H1 (cell line): Measurements from ENCODE around the gene MCF2L. TPM values are rescaled to one million over a fixed set of nuclear protein-coding genes. Genes with fewer than 3 reads are reported as not detected.

ENCODE experiments used
- CTCF ChIA-PET: fragments of 300-600 bp; sonication (Branson Sonifier 250); formaldehyde crosslinking; loops from one replicate; lab custom pipeline; 2021; ENCODE audit not compliant: partially characterized antibody; lab: Charles Lee
- POLR2A ChIA-PET: fragments of 300-600 bp; sonication (Branson Sonifier 250); formaldehyde crosslinking; loops from one replicate; lab custom pipeline; 2021; ENCODE audit warnings: inconsistent platforms; ENCODE audit not compliant: partially characterized antibody; lab: Charles Lee
- DNase-seq, 2 experiments: peaks; one replicate each; pipeline versions ENCODE4 v3.0.0 to v3.0.0-alpha.2; 2010 to 2022; ENCODE audit warnings: low spot score in 2 of 2, low read depth in 1 of 2, mixed read lengths in 1 of 2
- FAIRE-seq: peaks from 2 replicates; lab custom pipeline; 2011; peaks lifted over from hg19 to GRCh38; lab: Jason Lieb, UNC
- H2AFZ ChIP-seq: 2 replicates; pipeline ENCODE4 v1.8.1; 2012; ENCODE audit warnings: low read length, inconsistent platforms
- H2AK5ac ChIP-seq: 2 replicates; pipeline ENCODE4 v1.6.1; 2013; ENCODE audit warnings: low read depth, low read length
- H2BK120ac ChIP-seq: replicated peaks from 2 replicates; pipeline ENCODE3; 2013; ENCODE audit warnings: low read depth, low read length, inconsistent platforms
- H2BK12ac ChIP-seq: 2 replicates; pipeline ENCODE4 v1.6.1; 2013; ENCODE audit warnings: low read depth, low read length
- H2BK15ac ChIP-seq: 2 replicates; pipeline ENCODE4 v1.6.1; 2013; ENCODE audit warnings: low read length
- H2BK20ac ChIP-seq: 2 replicates; pipeline ENCODE4 v1.6.1; 2013; ENCODE audit warnings: low read length
- H2BK5ac ChIP-seq: 2 replicates; pipeline ENCODE4 v1.6.1; 2013; ENCODE audit warnings: low read depth, low read length
- H3K14ac ChIP-seq: 2 replicates; pipeline ENCODE4 v1.6.1; 2013; ENCODE audit warnings: inconsistent platforms; ENCODE audit not compliant: insufficient read length
- H3K18ac ChIP-seq: 2 replicates; pipeline ENCODE4 v1.6.1; 2013; ENCODE audit warnings: low read length; ENCODE audit errors: extremely low read depth
- H3K23ac ChIP-seq: 2 replicates; pipeline ENCODE4 v1.6.1; 2013; ENCODE audit warnings: inconsistent platforms; ENCODE audit not compliant: insufficient read length
- H3K23me2 ChIP-seq: 2 replicates; pipeline ENCODE4 v1.6.1; 2013; ENCODE audit warnings: low read depth, low read length
- H3K27ac ChIP-seq: 2 replicates; pipeline ENCODE4 v1.6.1; 2011; ENCODE audit warnings: low read depth, low read length, inconsistent platforms
- H3K27me3 ChIP-seq, 4 experiments: replicated peaks in 1 of 4; 1 replicate in 1 of 4; 2 replicates in 3 of 4; pipeline versions ENCODE4 v1.6.1 to v1.8.1; 2011 to 2013; ENCODE audit warnings: low read length in 3 of 4, mild to moderate bottlenecking in 3 of 4, inconsistent platforms in 2 of 4, mixed read lengths in 2 of 4, moderate library complexity in 1 of 4; ENCODE audit not compliant: control insufficient read depth in 3 of 4, insufficient read depth in 3 of 4; ENCODE audit errors: extremely low read depth in 1 of 4
- H3K36me3 ChIP-seq, 4 experiments: 2 replicates each; pipeline versions ENCODE4 v1.6.1 to v1.8.1; 2011 to 2013; ENCODE audit warnings: mild to moderate bottlenecking in 4 of 4, low read length in 3 of 4, moderate library complexity in 2 of 4, control low read depth in 1 of 4, inconsistent platforms in 1 of 4; ENCODE audit not compliant: insufficient read depth in 4 of 4, control insufficient read depth in 2 of 4
- H3K4ac ChIP-seq: replicated peaks from 2 replicates; pipeline ENCODE3; 2013; ENCODE audit warnings: low read length, low read depth, mixed read lengths, inconsistent platforms; ENCODE audit not compliant: insufficient read length
- H3K4me1 ChIP-seq, 4 experiments: replicated peaks in 1 of 4; 1 replicate in 1 of 4; 2 replicates in 3 of 4; pipeline versions ENCODE4 v1.6.1 to v1.8.1; 2011 to 2013; ENCODE audit warnings: low read length in 3 of 4, inconsistent platforms in 2 of 4, mixed read lengths in 1 of 4; ENCODE audit not compliant: insufficient read depth in 4 of 4, control insufficient read depth in 3 of 4
- H3K4me2 ChIP-seq, 2 experiments: 2 replicates each; pipeline versions ENCODE4 v1.6.1 to v1.8.1; 2011 to 2013; ENCODE audit warnings: low read depth in 2 of 2, low read length in 2 of 2, control low read depth in 1 of 2, inconsistent platforms in 1 of 2, mild to moderate bottlenecking in 1 of 2; ENCODE audit not compliant: insufficient read depth in 1 of 2
- H3K4me3 ChIP-seq, 4 experiments: fragments of 200-600, 300-600 bp in 1 of 4; sonication (generic), shearing (Covaris generic), sonication (Bioruptor Twin) in 1 of 4; 2 replicates each; pipeline versions ENCODE4 v1.5.1 to v1.8.1; 2011 to 2016; ENCODE audit warnings: low read length in 4 of 4, low read depth in 3 of 4, control low read depth in 2 of 4, inconsistent platforms in 2 of 4, mild to moderate bottlenecking in 2 of 4, mixed read lengths in 1 of 4, moderate library complexity in 1 of 4; ENCODE audit not compliant: insufficient read depth in 2 of 4; ENCODE audit errors: extremely low read depth in 1 of 4
- H3K56ac ChIP-seq: replicated peaks from 2 replicates; pipeline ENCODE3; 2013; ENCODE audit warnings: low read depth, mild to moderate bottlenecking, mixed read lengths, low read length, inconsistent platforms; ENCODE audit not compliant: insufficient read length
- H3K79me1 ChIP-seq: 2 replicates; pipeline ENCODE4 v1.6.1; 2013; ENCODE audit warnings: low read depth, low read length, control low read depth
- H3K79me2 ChIP-seq, 2 experiments: 2 replicates each; pipeline versions ENCODE4 v1.6.1 to v1.8.1; 2012 to 2013; ENCODE audit warnings: low read length in 2 of 2, mild to moderate bottlenecking in 2 of 2, inconsistent platforms in 1 of 2; ENCODE audit not compliant: insufficient read depth in 2 of 2, control insufficient read depth in 1 of 2
- H3K9ac ChIP-seq, 4 experiments: replicated peaks in 1 of 4; 1 replicate in 1 of 4; 2 replicates in 3 of 4; pipeline versions ENCODE4 v1.6.1 to v1.8.1; 2011 to 2013; ENCODE audit warnings: low read depth in 3 of 4, low read length in 3 of 4, control low read depth in 2 of 4, mild to moderate bottlenecking in 2 of 4, moderate library complexity in 2 of 4, inconsistent platforms in 1 of 4; ENCODE audit errors: extremely low read depth in 1 of 4
- H3K9me3 ChIP-seq, 2 experiments: 2 replicates each; pipeline versions ENCODE4 v1.6.1 to v1.8.1; 2012 to 2013; ENCODE audit warnings: mild to moderate bottlenecking in 2 of 2, moderate library complexity in 2 of 2, control low read depth in 1 of 2, inconsistent platforms in 1 of 2, low read depth in 1 of 2, low read length in 1 of 2, mixed read lengths in 1 of 2; ENCODE audit not compliant: insufficient read depth in 2 of 2
- H4K20me1 ChIP-seq, 2 experiments: replicated peaks in 1 of 2; 2 replicates each; pipeline versions ENCODE3 to v1.8.1; 2011 to 2013; ENCODE audit warnings: inconsistent platforms in 2 of 2, low read length in 2 of 2, mild to moderate bottlenecking in 1 of 2; ENCODE audit not compliant: insufficient read depth in 2 of 2, control insufficient read depth in 1 of 2
- H4K5ac ChIP-seq: 2 replicates; pipeline ENCODE4 v1.6.1; 2013; ENCODE audit warnings: low read length, low read depth, mixed read lengths, inconsistent platforms; ENCODE audit not compliant: insufficient read length
- H4K8ac ChIP-seq: 2 replicates; pipeline ENCODE4 v1.8.0; 2013; ENCODE audit warnings: mild to moderate bottlenecking, moderate library complexity, low read length, inconsistent platforms; ENCODE audit not compliant: insufficient read depth; ENCODE audit errors: extremely low read depth
- H4K91ac ChIP-seq: replicated peaks from 2 replicates; pipeline ENCODE3; 2013; ENCODE audit warnings: low read length, mixed read lengths, inconsistent platforms; ENCODE audit not compliant: insufficient read length
- BRCA1 ChIP-seq: IDR thresholded peaks from 2 replicates; pipeline ENCODE4 v1.6.1; 2012; ENCODE audit warnings: low read depth, low read length, improper control_type of control experiment
- CHD2 ChIP-seq: IDR thresholded peaks from 2 replicates; pipeline ENCODE4 v1.6.1; 2012; ENCODE audit warnings: low read length, improper control_type of control experiment
- EZH2 ChIP-seq: fragments of 200-600 bp; sonication (generic); IDR thresholded peaks from 2 replicates; pipeline ENCODE4 v1.7.1; 2012; ENCODE audit warnings: low read depth, mild to moderate bottlenecking, moderate library complexity, low read length, inconsistent platforms; ENCODE audit not compliant: severe bottlenecking
- KDM5A ChIP-seq: fragments of 200-600 bp; IDR thresholded peaks from 2 replicates; pipeline ENCODE4 v1.7.1; 2012; ENCODE audit warnings: mild to moderate bottlenecking, low read length, inconsistent platforms, mixed read lengths
- MAFK ChIP-seq: IDR thresholded peaks from 2 replicates; pipeline ENCODE4 v1.6.1; 2012; ENCODE audit warnings: low read depth, mild to moderate bottlenecking, improper control_type of control experiment, low read length
- NANOG ChIP-seq: IDR thresholded peaks from 2 replicates; pipeline ENCODE4 v1.6.1; 2011; ENCODE audit warnings: low read length, low read depth, mild to moderate bottlenecking, inconsistent platforms; ENCODE audit not compliant: insufficient read depth, poor library complexity, severe bottlenecking
- NRF1 ChIP-seq: IDR thresholded peaks from 2 replicates; pipeline ENCODE4 v1.6.1; 2011; ENCODE audit warnings: mild to moderate bottlenecking, low read depth, low read length, improper control_type of control experiment
- SAP30 ChIP-seq: fragments of 300-600 bp; sonication (generic); IDR thresholded peaks from 2 replicates; pipeline ENCODE4 v1.7.1; 2012; ENCODE audit warnings: low read length, moderate library complexity, mild to moderate bottlenecking, inconsistent platforms; ENCODE audit not compliant: insufficient read depth, insufficient replicate concordance
- TAF1 ChIP-seq: IDR thresholded peaks from 2 replicates; pipeline ENCODE4 v1.6.1; 2011; ENCODE audit warnings: mild to moderate bottlenecking, low read depth, low read length
- YY1 ChIP-seq: IDR thresholded peaks from 2 replicates; pipeline ENCODE4 v1.6.1; 2011; ENCODE audit warnings: low read depth, mild to moderate bottlenecking, low read length
- WGBS, 2 experiments: shearing (Covaris generic) in 1 of 2; methylation state at CpG; one replicate each; pipeline versions ENCODE4 v1.1.6 to v1.1.7; 2013 to 2015; ENCODE audit warnings: low lambda C conversion rate in 2 of 2, mixed read lengths in 2 of 2, inconsistent platforms in 1 of 2, low coverage in 1 of 2, missing lambda C conversion rate in 1 of 2; ENCODE audit not compliant: insufficient replicate concordance in 2 of 2, insufficient coverage in 1 of 2, insufficient read length in 1 of 2; ENCODE audit errors: extremely low coverage in 1 of 2, missing lambda C conversion rate in 1 of 2; 5-methylcytosine and 5-hydroxymethylcytosine counted together
- polyA plus RNA-seq, 7 experiments: library from polyadenylated mRNA; depleted of rRNA in 3 of 7; stranded (reverse) in 5 of 7; unstranded in 2 of 7; fragments of >200 nt in 5 of 7; fragments of 200-250 nt in 2 of 7; gene quantifications; 1 replicate in 5 of 7; 2 replicates in 1 of 7; 4 replicates in 1 of 7; pipeline versions ENCODE4 v1.2.1 to v1.2.3, GENCODE V29; 2011 to 2013; ENCODE audit warnings: missing spikeins in 2 of 7, mixed read lengths in 2 of 7
- total RNA-seq: library from RNA; stranded (reverse); fragmentation: NEBNext Ultra II Directional; extraction: Animal tissue kit (Norgen Biotek cat#: 25700); gene quantifications from 2 replicates; pipeline ENCODE4 v1.2.1, GENCODE V29; 2021
- TF ChIP-seq, protein P1 (sequence below): IDR thresholded peaks from 2 replicates; pipeline ENCODE4 v1.6.1; 2012; ENCODE audit warnings: inconsistent platforms
- TF ChIP-seq, protein P2 (sequence below): IDR thresholded peaks from 2 replicates; pipeline ENCODE4 v1.6.1; 2012; ENCODE audit warnings: inconsistent platforms

Gene MCF2L
- total and polyA plus RNA-seq, 2 of the 8 experiments (the other 6 are each of a cell fraction or from before 2014, with no cell fraction given): 10.1 to 24.4 TPM

DNA sequence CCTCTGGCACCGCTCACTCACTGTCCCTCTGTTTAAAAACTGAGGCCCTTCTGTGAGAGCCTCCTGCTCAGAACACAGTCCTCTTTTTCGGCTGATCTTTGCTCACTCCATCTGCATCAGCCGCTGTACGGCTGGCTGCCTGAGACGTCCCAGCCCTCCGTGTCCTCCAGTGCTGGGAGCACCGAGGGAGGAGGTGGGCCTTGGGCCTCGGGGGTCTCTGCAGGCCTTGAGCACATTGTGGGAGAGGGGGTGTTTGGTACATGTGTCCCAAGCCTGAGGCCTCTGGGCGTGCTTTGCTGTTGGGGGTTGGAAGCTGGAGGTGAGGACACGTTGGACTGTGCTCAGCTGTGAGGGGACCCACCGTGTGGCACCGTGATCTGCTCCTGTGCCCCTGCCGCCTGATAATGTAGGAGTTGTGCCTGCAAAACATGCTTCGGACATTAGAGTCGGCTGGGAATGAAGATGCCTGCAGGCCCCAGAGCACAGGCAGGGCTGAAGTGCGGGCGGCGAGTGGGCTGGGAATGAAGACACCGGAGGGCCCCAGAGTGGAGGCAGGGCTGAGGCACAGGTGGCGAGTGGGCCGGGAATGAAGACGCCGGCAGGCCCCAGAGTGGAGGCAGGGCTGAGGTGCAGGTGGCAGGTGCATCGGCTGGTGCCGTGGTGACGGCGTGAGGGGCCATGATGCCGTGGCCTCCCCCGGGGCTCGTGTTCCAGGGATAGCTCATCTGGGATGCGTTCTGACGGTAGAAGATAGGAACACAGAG, 30.6 kb downstream of the MCF2L start:
- Histone ChIP-seq H3K27me3 (no peaks in the 10 kb centered on the region), H3K9ac (no peak overlapping the region), H3K23me2 (no peaks in the 10 kb centered on the region), H3K4me3 (no peak overlapping the region), H3K27ac (no peak overlapping the region), H3K79me1 (0 out of 2 replicates have a peak, but pooled peaks cover 4% of the 10 kb centered on the region), H2BK5ac (no peak overlapping the region), H4K91ac (no peak overlapping the region), H3K18ac (no peak overlapping the region; the same call in 1 of the 2 replicates), H2BK15ac (no peak overlapping the region), H3K9me3 (no peaks in the 10 kb centered on the region), H2AFZ (no peak overlapping the region), H3K23ac (no peak overlapping the region), H3K79me2 (no peaks in the 10 kb centered on the region; a peak in 1 of 4 replicates), H3K56ac (no peak overlapping the region), H3K4ac (no peak overlapping the region), H4K5ac (no peak overlapping the region), H4K8ac (no peak overlapping the region; the same call in 1 of the 2 replicates), H3K4me1 (peaks cover 0 to 4% (median 1%) of the 10 kb centered on the region in 4 experiments; a peak in 1 of 7 replicates), H4K20me1 (peaks cover 0 to 8% of the 10 kb centered on the region in 2 experiments), H2BK120ac (no peak overlapping the region), H3K14ac (no peak overlapping the region), H2BK12ac (no peak overlapping the region), H2BK20ac (no peak overlapping the region), H3K36me3 (no peaks in the 10 kb centered on the region), H3K4me2 (no peak overlapping the region), H2AK5ac (no peak overlapping the region)
- DNase-seq (no peak), FAIRE-seq (no peak)
- ChIA-PET POLR2A (no interaction called here), CTCF (interaction anchor here (0.5 to 3.0 kb wide), 10 partner anchors 9 to 86 kb away, joined by 3 to 19 read pairs (median 6); partner anchors contain the start of gene MCF2L)
- 88% methylated on average over 28 of the region's 32 CpGs; no CpG with 5 or more reads in 1 of the 2 experiments for WGBS, 2 experiments
- TF ChIP-seq BRCA1 (no peak), CHD2 (no peak), SAP30 (no peak), TAF1 (no peak), EZH2 (no peak), YY1 (no peak), MAFK (no peak), KDM5A (no peak), NANOG (no peak), NRF1 (no peak)
- TF ChIP-seq, protein P1, sequence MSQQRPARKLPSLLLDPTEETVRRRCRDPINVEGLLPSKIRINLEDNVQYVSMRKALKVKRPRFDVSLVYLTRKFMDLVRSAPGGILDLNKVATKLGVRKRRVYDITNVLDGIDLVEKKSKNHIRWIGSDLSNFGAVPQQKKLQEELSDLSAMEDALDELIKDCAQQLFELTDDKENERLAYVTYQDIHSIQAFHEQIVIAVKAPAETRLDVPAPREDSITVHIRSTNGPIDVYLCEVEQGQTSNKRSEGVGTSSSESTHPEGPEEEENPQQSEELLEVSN: no peak
- TF ChIP-seq, protein P2, sequence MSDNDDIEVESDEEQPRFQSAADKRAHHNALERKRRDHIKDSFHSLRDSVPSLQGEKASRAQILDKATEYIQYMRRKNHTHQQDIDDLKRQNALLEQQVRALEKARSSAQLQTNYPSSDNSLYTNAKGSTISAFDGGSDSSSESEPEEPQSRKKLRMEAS: no peak
